Choroid plexus epithelial cell (primary cell): Measurements from ENCODE around the gene TPD52L1.

Source experiments
- DNase-seq: peaks from one replicate; pipeline ENCODE4 v3.0.0-alpha.2; 2010; ENCODE audit warnings: low read depth
- H3K4me3 ChIP-seq: 2 replicates; pipeline ENCODE4 v1.5.1; 2011; ENCODE audit warnings: low read depth, mild to moderate bottlenecking, control low read depth, low read length, moderate library complexity
- CTCF ChIP-seq: conservative IDR thresholded peaks from 2 replicates; pipeline ENCODE4 v1.5.1; 2011; ENCODE audit warnings: low read depth, mild to moderate bottlenecking, control low read depth, inconsistent platforms, low read length, moderate library complexity

TPD52L1 gene

GRCh38 chr6:125183391-125183790 is 29.8 kb downstream of the TPD52L1 start:
- no peak for TF ChIP-seq CTCF
- no peak for DNase-seq
- H3K4me3 ChIP-seq: no peak overlapping the region

GRCh38 chr6:125188037-125188436 is 34.5 kb downstream of the TPD52L1 start:
- no peak for TF ChIP-seq CTCF
- no peak overlapping the region for H3K4me3 ChIP-seq
- peak; percentile 51 for DNase-seq

DNA sequence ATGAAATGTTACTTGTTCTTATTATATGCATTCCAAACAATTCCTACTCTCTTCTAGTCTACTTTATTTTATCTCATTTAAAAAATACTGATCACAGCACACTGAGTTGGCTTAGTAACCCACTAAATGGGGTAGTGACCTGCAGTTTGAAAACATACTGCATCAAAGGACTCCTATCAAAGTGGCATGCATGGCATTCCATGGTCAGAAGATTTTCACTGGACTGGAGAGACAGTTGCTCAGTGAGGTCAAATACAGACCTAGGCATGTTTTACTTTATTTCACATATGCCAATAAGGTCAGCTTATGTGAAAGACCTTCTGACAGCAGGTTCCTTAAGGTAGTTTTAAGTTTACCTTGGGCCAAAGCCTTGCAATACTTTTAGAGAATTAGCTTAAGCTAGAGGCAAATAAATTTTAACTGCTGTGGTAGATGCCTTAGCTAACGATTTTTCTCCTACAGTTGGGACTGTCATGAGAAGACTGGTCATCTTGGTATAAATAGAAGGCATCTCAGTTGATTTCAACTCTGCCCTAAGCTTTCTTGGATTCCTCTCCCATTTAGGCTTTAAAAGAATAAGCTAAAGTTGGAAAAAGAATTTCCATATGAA is 35.1 kb downstream of the TPD52L1 start:
- no peak for DNase-seq
- TF ChIP-seq CTCF: no peak
- H3K4me3 ChIP-seq: no peak overlapping the region

DNA sequence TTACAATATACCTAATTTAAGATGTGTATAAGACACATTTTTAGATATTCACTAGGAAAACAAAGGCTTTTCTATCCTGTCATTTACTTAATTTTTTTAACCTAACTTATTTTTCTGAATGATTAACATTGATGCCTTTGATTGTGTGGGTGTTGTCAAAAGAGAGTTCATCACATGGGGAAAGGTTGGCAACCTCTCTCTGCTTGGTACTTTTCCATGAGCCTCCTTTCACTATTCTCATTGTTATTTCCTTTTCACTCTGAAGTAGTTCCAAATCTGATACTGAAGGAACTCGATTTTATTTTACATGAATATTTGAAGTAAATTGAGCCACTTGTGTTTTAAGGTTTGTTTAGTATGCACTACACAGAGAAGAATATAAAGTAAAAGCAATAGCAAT is 35.9 kb downstream of the TPD52L1 start:
- TF ChIP-seq CTCF: no peak
- DNase-seq: no peak
- no peak overlapping the region for H3K4me3 ChIP-seq

DNA sequence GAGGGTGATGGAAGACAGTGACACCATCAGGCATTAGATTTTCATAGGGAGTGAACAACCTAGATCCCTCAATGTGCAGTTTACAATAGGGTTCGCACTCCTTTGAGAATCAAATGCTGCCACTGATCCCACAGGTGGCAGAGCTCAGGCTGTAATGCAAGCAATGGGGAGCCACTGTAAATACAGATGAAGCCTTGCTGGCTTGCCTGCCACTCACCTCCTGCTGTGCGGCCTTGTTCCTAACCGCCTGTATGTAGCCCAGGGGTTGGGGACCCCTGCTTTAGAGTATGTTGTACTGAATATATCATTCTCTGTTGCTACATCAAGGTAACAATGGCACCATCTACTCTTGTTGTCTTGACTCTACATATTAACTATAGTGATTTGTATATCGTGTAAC is 37.1 kb downstream of the TPD52L1 start:
- no peak for DNase-seq
- no peak for TF ChIP-seq CTCF
- no peak overlapping the region for H3K4me3 ChIP-seq

GRCh38 chr6:125191916-125192609 is 38.5 kb downstream of the TPD52L1 start:
- no peak overlapping the region for H3K4me3 ChIP-seq
- TF ChIP-seq CTCF: peak; percentile 89
- DNase-seq: peak; percentile 97

DNA sequence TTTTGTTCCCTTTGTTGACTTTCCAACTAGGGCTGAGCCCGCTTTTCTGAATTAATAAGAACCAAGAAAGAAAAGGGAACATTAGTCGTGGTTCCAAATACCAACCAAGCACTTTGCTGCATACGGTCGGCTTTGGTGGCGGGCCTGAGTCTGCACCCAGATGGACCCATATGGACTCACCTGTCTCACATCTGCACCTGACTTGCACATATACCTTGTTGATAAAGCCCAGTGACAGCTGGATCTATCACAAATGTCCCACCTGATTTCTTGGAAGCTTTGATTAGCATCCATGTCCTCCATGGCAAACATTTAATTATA is 39.0 kb downstream of the TPD52L1 start:
- TF ChIP-seq CTCF: no peak
- DNase-seq: no peak
- no peak overlapping the region for H3K4me3 ChIP-seq
